Vagina (tissue), 2 donors: ENCODE results near the gene OR10A3.

ENCODE experiments used
- POLR2AphosphoS5 ChIP-seq, 2 donors: sonication (generic); formaldehyde crosslinking; IDR thresholded peaks; one replicate each; pipeline ENCODE4 v1.9.0; 2017; ENCODE audit warnings: antibody characterized with exemption in 2 of 2, mild to moderate bottlenecking in 2 of 2, low read depth in 1 of 2; ENCODE audit not compliant: insufficient read depth in 1 of 2
- TF ChIP-seq, protein P1 (sequence below), 3 experiments: fragments of 450-650 bp in 2 of 3; fragments of 200-600 bp in 1 of 3; sonication (generic) in 1 of 3; IDR thresholded peaks; one replicate each; pipeline ENCODE4 v1.5.1; 2017 to 2019; ENCODE audit warnings: antibody characterized with exemption in 3 of 3, mild to moderate bottlenecking in 2 of 3, moderate library complexity in 2 of 3

DNA sequence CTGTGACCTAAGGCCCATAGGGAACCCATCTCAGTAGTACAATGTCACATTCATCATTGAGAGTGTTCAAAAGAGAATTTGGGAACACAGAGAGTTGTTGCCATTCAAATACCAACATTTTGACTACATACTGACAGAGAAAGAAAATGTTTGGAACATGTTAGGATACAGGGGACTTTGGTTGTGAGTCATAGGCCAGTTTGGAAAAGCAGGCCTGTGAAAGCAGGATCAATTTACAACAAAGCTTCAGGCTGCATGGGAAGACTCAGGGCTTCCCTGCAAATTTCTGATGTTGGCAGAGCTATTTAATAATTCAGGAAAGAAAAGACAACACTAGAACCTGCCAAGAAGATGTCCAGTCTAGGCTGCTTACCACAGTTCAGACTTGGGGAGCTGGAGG lies 23.4 kb upstream of the OR10A3 start:
- TF ChIP-seq POLR2AphosphoS5 (IDR thresholded peaks at IDR 0.05; ENCODE audit: insufficient read depth in 1 of 2, low read depth in 1 of 2): no peak
- TF ChIP-seq, protein P1, sequence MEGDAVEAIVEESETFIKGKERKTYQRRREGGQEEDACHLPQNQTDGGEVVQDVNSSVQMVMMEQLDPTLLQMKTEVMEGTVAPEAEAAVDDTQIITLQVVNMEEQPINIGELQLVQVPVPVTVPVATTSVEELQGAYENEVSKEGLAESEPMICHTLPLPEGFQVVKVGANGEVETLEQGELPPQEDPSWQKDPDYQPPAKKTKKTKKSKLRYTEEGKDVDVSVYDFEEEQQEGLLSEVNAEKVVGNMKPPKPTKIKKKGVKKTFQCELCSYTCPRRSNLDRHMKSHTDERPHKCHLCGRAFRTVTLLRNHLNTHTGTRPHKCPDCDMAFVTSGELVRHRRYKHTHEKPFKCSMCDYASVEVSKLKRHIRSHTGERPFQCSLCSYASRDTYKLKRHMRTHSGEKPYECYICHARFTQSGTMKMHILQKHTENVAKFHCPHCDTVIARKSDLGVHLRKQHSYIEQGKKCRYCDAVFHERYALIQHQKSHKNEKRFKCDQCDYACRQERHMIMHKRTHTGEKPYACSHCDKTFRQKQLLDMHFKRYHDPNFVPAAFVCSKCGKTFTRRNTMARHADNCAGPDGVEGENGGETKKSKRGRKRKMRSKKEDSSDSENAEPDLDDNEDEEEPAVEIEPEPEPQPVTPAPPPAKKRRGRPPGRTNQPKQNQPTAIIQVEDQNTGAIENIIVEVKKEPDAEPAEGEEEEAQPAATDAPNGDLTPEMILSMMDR (IDR thresholded peaks at IDR 0.05): no peak
